Loucy (cell line): ENCODE measurements around the gene GBGT1.
"Not testable (repeated sequence)": the region's sequence is repeated elsewhere in the genome, so short reads cannot be mapped to it uniquely, and the experiment has no call there.

Source experiments
- H2AFZ ChIP-seq: fragments of 200-600 bp; sonication (generic); 2 replicates; pipeline ENCODE4 v1.6.0; 2016; ENCODE audit warnings: antibody characterized with exemption, mild to moderate bottlenecking, low read length, moderate library complexity
- H3F3A ChIP-seq: fragments of 200-600 bp; 2 replicates; pipeline ENCODE4 v1.6.0; 2016; ENCODE audit warnings: antibody characterized with exemption, low read depth, mild to moderate bottlenecking
- H3K27me3 ChIP-seq: fragments of 200-600 bp; sonication (generic); 2 replicates; pipeline ENCODE4 v1.6.1; 2014; ENCODE audit warnings: low read length, mild to moderate bottlenecking; ENCODE audit not compliant: insufficient read depth, poor library complexity, severe bottlenecking
- H3K36me3 ChIP-seq: fragments of 200-600 bp; sonication (generic); 2 replicates; pipeline ENCODE4 v1.6.1; 2016; ENCODE audit warnings: low read length; ENCODE audit not compliant: insufficient read depth
- H3K4me1 ChIP-seq: fragments of 200-600 bp; sonication (generic); 2 replicates; pipeline ENCODE4 v1.5.1; 2014; ENCODE audit warnings: low read length, mild to moderate bottlenecking; ENCODE audit not compliant: insufficient read depth, poor library complexity, severe bottlenecking
- H3K4me2 ChIP-seq: fragments of 200-600 bp; sonication (generic); 2 replicates; pipeline ENCODE4 v1.6.0; 2014; ENCODE audit warnings: antibody characterized with exemption, low read length, low read depth, mild to moderate bottlenecking; ENCODE audit not compliant: poor library complexity, severe bottlenecking
- H3K4me3 ChIP-seq: fragments of 200-600 bp; sonication (generic); 2 replicates; pipeline ENCODE4 v1.5.1; 2014; ENCODE audit warnings: low read length, mild to moderate bottlenecking, mixed read lengths; ENCODE audit not compliant: poor library complexity, severe bottlenecking
- H3K79me2 ChIP-seq: fragments of 200-600 bp; sonication (generic); 2 replicates; pipeline ENCODE4 v1.6.1; 2014; ENCODE audit warnings: low read length; ENCODE audit not compliant: insufficient read depth
- H3K9ac ChIP-seq: fragments of 200-600 bp; sonication (generic); 2 replicates; pipeline ENCODE4 v1.6.0; 2014; ENCODE audit warnings: mild to moderate bottlenecking, low read depth, low read length, moderate library complexity; ENCODE audit not compliant: poor library complexity, severe bottlenecking
- H3K9me2 ChIP-seq: fragments of 200-600 bp; sonication (generic); replicated peaks from 2 replicates; pipeline ENCODE4 v1.6.1; 2016; ENCODE audit warnings: low read depth, low read length, mixed read lengths
- H3K9me3 ChIP-seq: fragments of 200-600 bp; sonication (generic); 2 replicates; pipeline ENCODE4 v1.6.1; 2014; ENCODE audit warnings: mild to moderate bottlenecking, antibody characterized with exemption, low read length, low read depth; ENCODE audit not compliant: insufficient read depth
- H4K20me1 ChIP-seq: fragments of 200-600 bp; sonication (generic); 2 replicates; pipeline ENCODE4 v1.6.0; 2014; ENCODE audit warnings: antibody characterized with exemption, low read length, mild to moderate bottlenecking; ENCODE audit not compliant: insufficient read depth, poor library complexity, severe bottlenecking
- EZH2phosphoT487 ChIP-seq: fragments of 200-600 bp; IDR thresholded peaks from 2 replicates; pipeline ENCODE4 v1.6.1; 2018; ENCODE audit warnings: antibody characterized with exemption, mild to moderate bottlenecking, moderate library complexity, borderline replicate concordance
- TF ChIP-seq, protein P1 (sequence below): fragments of 200-600 bp; sonication (generic); conservative IDR thresholded peaks from 2 replicates; pipeline ENCODE4 v1.5.1; 2014; ENCODE audit warnings: mild to moderate bottlenecking, antibody characterized with exemption, low read length

Gene GBGT1

GRCh38 chr9:133208171-133208879 lies 44.6 kb upstream of the GBGT1 start:
- H3K4me3 ChIP-seq, H3K9me2 ChIP-seq, H3K27me3 ChIP-seq, H3F3A ChIP-seq, H2AFZ ChIP-seq, H4K20me1 ChIP-seq, H3K4me2 ChIP-seq, H3K79me2 ChIP-seq, H3K36me3 ChIP-seq, H3K4me1 ChIP-seq, H3K9ac ChIP-seq, H3K9me3 ChIP-seq: not testable (repeated sequence)

- Histone ChIP-seq H3K9me2 (no peaks in the 10 kb centered on the region), H3K27me3 (no peaks in the 10 kb centered on the region), H3K36me3 (no peaks in the 10 kb centered on the region), H4K20me1 (no peaks in the 10 kb centered on the region), H3K4me3 (no peak overlapping the region), H3K4me1 (no peaks in the 10 kb centered on the region), H3F3A (no peaks in the 10 kb centered on the region), H3K9ac (no peak overlapping the region), H3K9me3 (no peaks in the 10 kb centered on the region; the same call in 1 of the 2 replicates), H3K4me2 (no peak overlapping the region), H3K79me2 (no peaks in the 10 kb centered on the region), H2AFZ (no peak overlapping the region)
- TF ChIP-seq EZH2phosphoT487, result no peak
- TF ChIP-seq, protein P1, sequence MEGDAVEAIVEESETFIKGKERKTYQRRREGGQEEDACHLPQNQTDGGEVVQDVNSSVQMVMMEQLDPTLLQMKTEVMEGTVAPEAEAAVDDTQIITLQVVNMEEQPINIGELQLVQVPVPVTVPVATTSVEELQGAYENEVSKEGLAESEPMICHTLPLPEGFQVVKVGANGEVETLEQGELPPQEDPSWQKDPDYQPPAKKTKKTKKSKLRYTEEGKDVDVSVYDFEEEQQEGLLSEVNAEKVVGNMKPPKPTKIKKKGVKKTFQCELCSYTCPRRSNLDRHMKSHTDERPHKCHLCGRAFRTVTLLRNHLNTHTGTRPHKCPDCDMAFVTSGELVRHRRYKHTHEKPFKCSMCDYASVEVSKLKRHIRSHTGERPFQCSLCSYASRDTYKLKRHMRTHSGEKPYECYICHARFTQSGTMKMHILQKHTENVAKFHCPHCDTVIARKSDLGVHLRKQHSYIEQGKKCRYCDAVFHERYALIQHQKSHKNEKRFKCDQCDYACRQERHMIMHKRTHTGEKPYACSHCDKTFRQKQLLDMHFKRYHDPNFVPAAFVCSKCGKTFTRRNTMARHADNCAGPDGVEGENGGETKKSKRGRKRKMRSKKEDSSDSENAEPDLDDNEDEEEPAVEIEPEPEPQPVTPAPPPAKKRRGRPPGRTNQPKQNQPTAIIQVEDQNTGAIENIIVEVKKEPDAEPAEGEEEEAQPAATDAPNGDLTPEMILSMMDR, result no peak
Measured at GRCh38 chr9:133207540-133208170, 43.9 kb upstream of the GBGT1 start.

DNA sequence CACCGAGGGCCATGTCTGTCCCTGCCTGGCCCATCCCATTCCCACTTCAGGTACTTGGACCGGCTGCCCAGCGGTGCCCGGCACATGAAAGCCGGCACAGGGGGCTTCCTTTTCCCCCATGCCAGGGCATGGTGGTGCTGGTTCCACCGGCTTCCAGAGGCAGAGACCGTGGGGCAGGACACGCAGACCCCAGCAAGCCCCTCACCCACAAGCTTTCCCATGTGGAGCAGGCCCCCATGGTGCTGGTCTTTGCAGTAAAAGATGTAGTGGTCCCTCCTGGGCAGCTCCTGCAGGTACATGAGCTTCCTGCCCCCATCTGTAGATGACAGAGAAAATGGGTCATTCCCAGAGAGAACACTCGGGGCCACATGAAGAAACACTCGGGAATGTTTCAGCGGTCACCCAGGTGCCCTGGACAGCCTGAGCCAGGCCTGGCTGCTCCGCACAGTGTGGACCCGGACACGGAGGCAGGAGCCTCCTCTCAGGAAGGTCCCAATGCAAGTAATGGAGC lies 43.4 kb upstream of the GBGT1 start:
- no peaks in the 10 kb centered on the region for H3K79me2 ChIP-seq
- H3K9me2 ChIP-seq, result no peaks in the 10 kb centered on the region
- H3K4me2 ChIP-seq, result no peak overlapping the region
- H3K9ac ChIP-seq, result no peak overlapping the region
- no peaks in the 10 kb centered on the region for H3F3A ChIP-seq
- TF ChIP-seq EZH2phosphoT487, result no peak
- TF ChIP-seq, protein P1, result no peak
- H2AFZ ChIP-seq, result no peak overlapping the region
- no peaks in the 10 kb centered on the region for H4K20me1 ChIP-seq
- H3K4me1 ChIP-seq, result no peaks in the 10 kb centered on the region
- H3K36me3 ChIP-seq, result no peaks in the 10 kb centered on the region
- H3K27me3 ChIP-seq, result no peaks in the 10 kb centered on the region
- no peak overlapping the region for H3K4me3 ChIP-seq
- H3K9me3 ChIP-seq, result no peaks in the 10 kb centered on the region; the same call in 1 of the 2 replicates
